GM18517 (cell line): ENCODE data around the gene ENOX2.
A peak's percentile ranks its signal among the peaks of the same experiment; 100 is the strongest.
"Not testable (repeated sequence)": the region's sequence is repeated elsewhere in the genome, so short reads cannot be mapped to it uniquely, and the experiment has no call there.

Experiments
- ATAC-seq: cut with Tn5 transposase; IDR thresholded peaks from one replicate; pipeline ENCODE4 v1.9.1; 2021; ENCODE audit warnings: mild to moderate bottlenecking, moderate library complexity; ENCODE audit not compliant: unreplicated experiment

The ENOX2 gene

GRCh38 chrX:130902783-130903613 lies at the start of gene ENOX2:
ENOX2 (minus strand) TSS chrX:130903209; CDS start chrX:130703216, 199,993 bp downstream.
- peak; percentile 98 for ATAC-seq

GRCh38 chrX:130952266-130953043 lies 49.4 kb upstream of the ENOX2 start:
- peak; percentile 95 for ATAC-seq

GRCh38 chrX:130944230-130944629 lies 41.2 kb upstream of the ENOX2 start:
- ATAC-seq: no peak

GRCh38 chrX:130937101-130937500 lies 34.1 kb upstream of the ENOX2 start:
- ATAC-seq: no peak

GRCh38 chrX:130933358-130933757 lies 30.3 kb upstream of the ENOX2 start:
- no peak for ATAC-seq

GRCh38 chrX:130920405-130920804 lies 17.4 kb upstream of the ENOX2 start:
- not testable (repeated sequence) for ATAC-seq

- not testable (repeated sequence) for ATAC-seq
Observed at GRCh38 chrX:130919676-130920075, 16.7 kb upstream of the ENOX2 start.

GRCh38 chrX:130918498-130918897 lies 15.5 kb upstream of the ENOX2 start:
- not testable (repeated sequence) for ATAC-seq

GRCh38 chrX:130916636-130917422 lies 13.8 kb upstream of the ENOX2 start:
- peak; percentile 65 for ATAC-seq

- no peak for ATAC-seq
Observed at GRCh38 chrX:130915302-130915701, 12.3 kb upstream of the ENOX2 start.

GRCh38 chrX:130909469-130910136 lies 6.6 kb upstream of the ENOX2 start:
- ATAC-seq: no peak

GRCh38 chrX:130906776-130907175 lies 3.8 kb upstream of the ENOX2 start:
- ATAC-seq: no peak

GRCh38 chrX:130902446-130902782 lies 595 bp downstream of the ENOX2 start:
- no peak for ATAC-seq

- ATAC-seq: no peak
Observed at GRCh38 chrX:130896802-130897501, 6.1 kb downstream of the ENOX2 start.

- ATAC-seq: no peak
Observed at GRCh38 chrX:130896026-130896425, 7.0 kb downstream of the ENOX2 start.

GRCh38 chrX:130895299-130895698 lies 7.7 kb downstream of the ENOX2 start:
- ATAC-seq: no peak

- no peak for ATAC-seq
Observed at GRCh38 chrX:130893356-130894085, 9.5 kb downstream of the ENOX2 start.

- no peak for ATAC-seq
Observed at GRCh38 chrX:130887376-130887775, 15.6 kb downstream of the ENOX2 start.

- ATAC-seq: no peak
Observed at GRCh38 chrX:130885996-130886395, 17.0 kb downstream of the ENOX2 start.
